ENCODE results near the gene TGIF2LX.
"Not testable (repeated sequence)": the region's sequence is repeated elsewhere in the genome, so short reads cannot be mapped to it uniquely, and the experiment has no call there.

The TGIF2LX gene

DNA sequence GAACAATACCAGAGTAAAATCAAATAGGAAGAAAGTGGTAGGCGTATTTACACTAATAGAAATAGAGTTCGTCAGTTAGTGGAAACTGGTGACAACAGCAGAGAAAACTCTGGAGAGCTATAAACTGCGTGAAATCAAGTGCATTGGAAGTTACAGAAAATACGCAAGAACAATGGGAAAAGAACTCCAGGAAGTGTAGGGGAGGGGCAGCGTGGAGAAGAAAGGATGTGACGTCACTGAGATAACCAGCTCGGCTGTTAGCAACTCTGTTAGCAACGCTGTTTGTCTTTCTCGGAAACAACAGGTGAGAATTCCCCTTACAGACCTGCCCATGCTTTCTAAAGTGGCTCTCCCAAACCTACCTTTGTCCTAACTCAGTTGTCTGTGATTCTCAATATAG is at the start of gene TGIF2LX:
TSS of gene TGIF2LX (plus strand) at position 244 of the 400 bp plus-strand sequence. CDS start 178 bp downstream, outside the sequence.
- not testable (repeated sequence) for H3K4me3 ChIP-seq (ENCODE audit: low read length in 2 of 2); H3K27ac ChIP-seq (ENCODE audit: low read depth in 2 of 2, low read length in 2 of 2); H3K27me3 ChIP-seq (ENCODE audit: control insufficient read depth in 2 of 2, insufficient read depth in 2 of 2, low read length in 2 of 2)

DNA sequence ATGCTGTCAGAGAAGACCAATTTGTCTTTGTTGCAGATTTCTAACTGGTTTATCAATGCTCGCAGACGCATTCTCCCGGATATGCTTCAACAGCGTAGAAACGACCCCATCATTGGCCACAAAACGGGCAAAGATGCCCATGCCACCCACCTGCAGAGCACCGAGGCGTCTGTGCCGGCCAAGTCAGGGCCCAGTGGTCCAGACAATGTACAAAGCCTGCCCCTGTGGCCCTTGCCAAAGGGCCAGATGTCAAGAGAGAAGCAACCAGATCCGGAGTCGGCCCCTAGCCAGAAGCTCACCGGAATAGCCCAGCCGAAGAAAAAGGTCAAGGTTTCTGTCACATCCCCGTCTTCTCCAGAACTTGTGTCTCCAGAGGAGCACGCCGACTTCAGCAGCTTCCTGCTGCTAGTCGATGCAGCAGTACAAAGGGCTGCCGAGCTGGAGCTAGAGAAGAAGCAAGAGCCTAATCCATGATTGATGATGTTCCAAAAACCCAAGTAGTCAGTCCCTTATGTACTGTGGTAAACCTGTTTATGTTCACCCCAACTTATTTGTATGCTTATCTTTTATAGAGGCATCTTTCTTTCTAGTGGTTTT is 728 bp downstream of the TGIF2LX start:
- H3K9ac ChIP-seq (ENCODE audit: low read depth in 1 of 2, low read length in 2 of 2); H3K4me3 ChIP-seq (ENCODE audit: low read length in 2 of 2); H3K27me3 ChIP-seq (ENCODE audit: control insufficient read depth in 2 of 2, insufficient read depth in 2 of 2, low read length in 2 of 2); H3K9me3 ChIP-seq (ENCODE audit: control insufficient read depth in 2 of 2, low read length in 2 of 2); H3K27ac ChIP-seq (ENCODE audit: low read depth in 2 of 2, low read length in 2 of 2); H3K36me3 ChIP-seq (ENCODE audit: control insufficient read depth in 2 of 2, insufficient read depth in 2 of 2, low read length in 2 of 2); H3K4me1 ChIP-seq (ENCODE audit: control insufficient read depth in 2 of 2, insufficient read depth in 2 of 2, low read length in 2 of 2): not testable (repeated sequence)

More for the DNA sequence above, at the start of gene TGIF2LX:
- not testable (repeated sequence) for H3K4me1 ChIP-seq (ENCODE audit: control insufficient read depth in 2 of 2, insufficient read depth in 2 of 2, low read length in 2 of 2); H3K9ac ChIP-seq (ENCODE audit: low read depth in 1 of 2, low read length in 2 of 2); H3K9me3 ChIP-seq (ENCODE audit: control insufficient read depth in 2 of 2, low read length in 2 of 2); H3K36me3 ChIP-seq (ENCODE audit: control insufficient read depth in 2 of 2, insufficient read depth in 2 of 2, low read length in 2 of 2)

DNA sequence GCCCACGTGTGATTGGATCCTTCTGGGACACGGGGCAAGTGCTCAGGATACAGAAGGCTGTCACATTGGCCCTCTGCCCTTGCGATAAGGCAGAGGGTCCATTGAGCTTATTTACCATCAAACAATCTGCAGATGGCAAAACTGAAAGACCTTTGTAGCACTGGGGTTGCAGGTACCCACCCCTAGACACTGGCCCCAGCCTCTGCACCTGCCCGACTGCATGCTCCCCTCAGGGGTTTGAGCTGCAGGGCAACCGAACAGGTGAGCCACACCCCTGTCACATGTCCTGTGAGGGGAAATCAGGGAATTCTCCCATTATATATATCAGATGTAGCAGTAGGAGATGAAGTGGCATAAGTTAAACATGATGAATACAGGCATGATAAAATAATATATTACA is 21.4 kb downstream of the TGIF2LX start:
- H3K27ac ChIP-seq (ENCODE audit: low read depth in 2 of 2, low read length in 2 of 2); H3K4me3 ChIP-seq (ENCODE audit: low read length in 2 of 2); H3K9me3 ChIP-seq (ENCODE audit: control insufficient read depth in 2 of 2, low read length in 2 of 2); H3K9ac ChIP-seq (ENCODE audit: low read depth in 1 of 2, low read length in 2 of 2); H3K36me3 ChIP-seq (ENCODE audit: control insufficient read depth in 2 of 2, insufficient read depth in 2 of 2, low read length in 2 of 2); H3K4me1 ChIP-seq (ENCODE audit: control insufficient read depth in 2 of 2, insufficient read depth in 2 of 2, low read length in 2 of 2); H3K27me3 ChIP-seq (ENCODE audit: control insufficient read depth in 2 of 2, insufficient read depth in 2 of 2, low read length in 2 of 2): not testable (repeated sequence)

DNA sequence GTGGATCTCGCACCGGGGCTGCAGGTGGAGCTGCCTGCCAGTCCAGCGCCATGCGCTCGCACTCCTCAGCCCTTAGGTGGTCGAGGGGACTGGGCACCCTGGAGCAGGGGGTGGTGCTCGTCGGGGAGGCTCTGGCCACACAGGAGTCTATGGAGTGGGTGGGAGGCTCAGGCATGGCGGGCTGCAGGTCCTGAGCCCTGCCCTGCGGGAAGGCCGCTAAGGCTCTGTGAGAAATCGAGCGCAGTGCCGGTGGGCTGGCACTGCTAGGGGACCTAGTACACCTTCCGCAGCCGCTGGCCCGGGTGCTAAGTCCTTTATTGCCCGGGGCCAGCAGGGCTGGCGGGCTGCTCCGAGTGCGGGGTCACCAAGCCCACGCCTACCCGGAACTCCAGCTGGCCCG is 43.9 kb downstream of the TGIF2LX start:
- not testable (repeated sequence) for H3K9me3 ChIP-seq (ENCODE audit: control insufficient read depth in 2 of 2, low read length in 2 of 2); H3K4me3 ChIP-seq (ENCODE audit: low read length in 2 of 2); H3K36me3 ChIP-seq (ENCODE audit: control insufficient read depth in 2 of 2, insufficient read depth in 2 of 2, low read length in 2 of 2); H3K27me3 ChIP-seq (ENCODE audit: control insufficient read depth in 2 of 2, insufficient read depth in 2 of 2, low read length in 2 of 2); H3K27ac ChIP-seq (ENCODE audit: low read depth in 2 of 2, low read length in 2 of 2); H3K4me1 ChIP-seq (ENCODE audit: control insufficient read depth in 2 of 2, insufficient read depth in 2 of 2, low read length in 2 of 2); H3K9ac ChIP-seq (ENCODE audit: low read depth in 1 of 2, low read length in 2 of 2)

Measured in mucosa of rectum (tissue), 2 donors.